Measurements from ENCODE around the gene C4orf50. TPM values are rescaled to one million over a fixed set of nuclear protein-coding genes. Genes with fewer than 3 reads are reported as not detected.

Gene C4orf50
- total RNA-seq, 1 donor, result not detected

GRCh38 chr4:6019316-6020263 is 1.4 kb upstream of the C4orf50 start:
- no peak overlapping the region for H3K4me3 ChIP-seq (ENCODE audit: low read depth, low read length)
- TF ChIP-seq, protein P1, sequence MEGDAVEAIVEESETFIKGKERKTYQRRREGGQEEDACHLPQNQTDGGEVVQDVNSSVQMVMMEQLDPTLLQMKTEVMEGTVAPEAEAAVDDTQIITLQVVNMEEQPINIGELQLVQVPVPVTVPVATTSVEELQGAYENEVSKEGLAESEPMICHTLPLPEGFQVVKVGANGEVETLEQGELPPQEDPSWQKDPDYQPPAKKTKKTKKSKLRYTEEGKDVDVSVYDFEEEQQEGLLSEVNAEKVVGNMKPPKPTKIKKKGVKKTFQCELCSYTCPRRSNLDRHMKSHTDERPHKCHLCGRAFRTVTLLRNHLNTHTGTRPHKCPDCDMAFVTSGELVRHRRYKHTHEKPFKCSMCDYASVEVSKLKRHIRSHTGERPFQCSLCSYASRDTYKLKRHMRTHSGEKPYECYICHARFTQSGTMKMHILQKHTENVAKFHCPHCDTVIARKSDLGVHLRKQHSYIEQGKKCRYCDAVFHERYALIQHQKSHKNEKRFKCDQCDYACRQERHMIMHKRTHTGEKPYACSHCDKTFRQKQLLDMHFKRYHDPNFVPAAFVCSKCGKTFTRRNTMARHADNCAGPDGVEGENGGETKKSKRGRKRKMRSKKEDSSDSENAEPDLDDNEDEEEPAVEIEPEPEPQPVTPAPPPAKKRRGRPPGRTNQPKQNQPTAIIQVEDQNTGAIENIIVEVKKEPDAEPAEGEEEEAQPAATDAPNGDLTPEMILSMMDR (IDR thresholded peaks at IDR 0.05; ENCODE audit: insufficient read depth, low read length), result peak; percentile 68
- DNase-seq (ENCODE audit: low read depth), result peak; percentile 38

DNA sequence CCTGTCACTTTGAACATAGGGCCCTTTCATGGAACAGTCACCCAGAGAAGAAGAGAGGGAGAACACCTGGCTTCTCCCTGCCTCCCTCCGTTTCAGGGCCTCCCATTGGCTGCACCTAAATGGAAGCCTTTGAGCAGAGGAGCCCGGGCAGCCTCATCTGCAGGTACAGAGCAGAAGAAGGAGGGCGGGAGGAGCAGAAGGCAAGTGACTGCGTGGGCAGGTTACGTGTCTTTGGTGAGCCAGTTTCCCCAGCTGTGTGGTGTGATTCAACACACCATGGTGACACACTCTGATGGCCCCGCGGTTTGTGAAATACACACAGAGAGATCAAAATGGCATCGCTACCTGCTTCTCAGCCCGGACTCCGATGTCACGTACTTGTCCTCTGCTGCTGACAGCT is 431 bp downstream of the C4orf50 start:
- DNase-seq (ENCODE audit: low read depth), result no peak
- no peak overlapping the region for H3K4me3 ChIP-seq (ENCODE audit: low read depth, low read length)
- TF ChIP-seq, protein P1 (IDR thresholded peaks at IDR 0.05; ENCODE audit: insufficient read depth, low read length), result no peak

- no peak for DNase-seq (ENCODE audit: low read depth)
- no peak overlapping the region for H3K4me3 ChIP-seq (ENCODE audit: low read depth, low read length)
- TF ChIP-seq, protein P1 (IDR thresholded peaks at IDR 0.05; ENCODE audit: insufficient read depth, low read length), result no peak
Observed at GRCh38 chr4:6017030-6017429, 1.2 kb downstream of the C4orf50 start.

GRCh38 chr4:6013564-6013963 is 4.7 kb downstream of the C4orf50 start:
- DNase-seq (ENCODE audit: low read depth), result no peak
- TF ChIP-seq, protein P1 (IDR thresholded peaks at IDR 0.05; ENCODE audit: insufficient read depth, low read length), result no peak
- H3K4me3 ChIP-seq (ENCODE audit: low read depth, low read length), result no peak overlapping the region

DNA sequence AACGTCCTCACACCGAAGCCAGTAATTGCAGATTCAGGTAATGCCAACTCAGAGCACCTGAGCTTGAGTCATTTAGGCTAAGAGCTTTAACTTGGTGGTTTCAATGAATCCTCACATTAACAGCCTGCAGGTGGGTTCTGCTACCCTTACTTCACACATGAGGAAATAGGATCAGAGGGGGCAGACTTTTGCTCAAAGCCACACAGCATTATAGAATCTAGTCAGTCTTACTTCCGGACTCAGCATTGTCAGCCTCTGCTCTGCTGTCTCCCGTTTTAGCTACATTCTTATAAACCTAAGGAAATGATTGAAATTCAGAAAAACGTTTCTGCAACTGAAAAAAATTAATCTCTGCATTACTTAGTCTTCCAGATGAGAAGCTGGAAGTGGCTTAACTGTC is 6.0 kb downstream of the C4orf50 start:
- DNase-seq (ENCODE audit: low read depth), result no peak
- H3K4me3 ChIP-seq (ENCODE audit: low read depth, low read length), result no peak overlapping the region
- TF ChIP-seq, protein P1 (IDR thresholded peaks at IDR 0.05; ENCODE audit: insufficient read depth, low read length), result no peak

- TF ChIP-seq, protein P1 (IDR thresholded peaks at IDR 0.05; ENCODE audit: insufficient read depth, low read length), result no peak
- DNase-seq (ENCODE audit: low read depth), result no peak
- no peak overlapping the region for H3K4me3 ChIP-seq (ENCODE audit: low read depth, low read length)
Observed at GRCh38 chr4:6011686-6012085, 6.5 kb downstream of the C4orf50 start.
